OCI-LY3 (cell line): ENCODE data around the gene ZNF682.

ENCODE experiments used
- H2AFZ ChIP-seq: fragments of 200-600, 300-600 bp; shearing (Covaris generic); 2 replicates; pipeline ENCODE4 v1.6.0; 2014; ENCODE audit warnings: antibody characterized with exemption, low read depth, low read length
- H3K27ac ChIP-seq: fragments of 200-600, 300-600 bp; sonication (generic); 2 replicates; pipeline ENCODE4 v1.5.1; 2014; ENCODE audit warnings: mild to moderate bottlenecking, low read length, moderate library complexity, mixed read lengths
- H3K27me3 ChIP-seq: fragments of 200-600, 300-600 bp; sonication (generic); 2 replicates; pipeline ENCODE4 v1.6.1; 2014; ENCODE audit warnings: low read depth, low read length, mixed read lengths
- H3K36me3 ChIP-seq: fragments of 200-600, 300-600 bp; sonication (generic); replicated peaks from 2 replicates; pipeline ENCODE3; 2014; ENCODE audit warnings: low read depth, low read length, mixed read lengths
- H3K4me1 ChIP-seq: fragments of 300-600, 200-600 bp; sonication (generic); 2 replicates; pipeline ENCODE4 v1.6.1; 2014; ENCODE audit warnings: low read length, mixed read lengths
- H3K4me2 ChIP-seq: fragments of 200-600, 300-600 bp; sonication (generic); 2 replicates; pipeline ENCODE4 v1.6.1; 2014; ENCODE audit warnings: low read length, mixed read lengths
- H3K4me3 ChIP-seq: fragments of 300-600, 200-600 bp; sonication (generic); 2 replicates; pipeline ENCODE4 v1.5.1; 2014; ENCODE audit warnings: antibody characterized with exemption, mild to moderate bottlenecking, low read length, moderate library complexity
- H3K79me2 ChIP-seq: fragments of 300-600, 200-600 bp; shearing (Covaris generic); 2 replicates; pipeline ENCODE4 v1.6.1; 2014; ENCODE audit warnings: mild to moderate bottlenecking, low read length, mixed read lengths
- H3K9ac ChIP-seq: fragments of 300-600, 200-600 bp; shearing (Covaris generic); 2 replicates; pipeline ENCODE4 v1.6.0; 2014; ENCODE audit warnings: mild to moderate bottlenecking, low read length, moderate library complexity
- H3K9me3 ChIP-seq: fragments of 200-600, 300-600 bp; shearing (Covaris generic); 2 replicates; pipeline ENCODE4 v1.6.1; 2014; ENCODE audit warnings: low read length, mixed read lengths; ENCODE audit not compliant: insufficient read depth
- H4K20me1 ChIP-seq: fragments of 200-600, 300-600 bp; sonication (generic); 2 replicates; pipeline ENCODE4 v1.6.1; 2016; ENCODE audit warnings: low read length, mixed read lengths; ENCODE audit not compliant: insufficient read depth
- EZH2phosphoT487 ChIP-seq: fragments of 200-600 bp; shearing (Covaris generic); IDR thresholded peaks from 2 replicates; pipeline ENCODE4 v1.6.1; 2018; ENCODE audit warnings: antibody characterized with exemption, mixed run types, low read depth
- TF ChIP-seq, protein P1 (sequence below): fragments of 200-600, 300-600 bp; sonication (generic); IDR thresholded peaks from 2 replicates; pipeline ENCODE4 v1.5.1; 2014; ENCODE audit warnings: antibody characterized with exemption, low read length, low read depth

The ZNF682 gene

GRCh38 chr19:20035935-20036334 lies 3.4 kb downstream of the ZNF682 start:
- H3K4me2 ChIP-seq, result no peak overlapping the region
- no peaks in the 10 kb centered on the region for H3K27me3 ChIP-seq
- no peak overlapping the region for H3K9ac ChIP-seq
- no peaks in the 10 kb centered on the region for H4K20me1 ChIP-seq
- no peak for TF ChIP-seq EZH2phosphoT487
- TF ChIP-seq, protein P1, sequence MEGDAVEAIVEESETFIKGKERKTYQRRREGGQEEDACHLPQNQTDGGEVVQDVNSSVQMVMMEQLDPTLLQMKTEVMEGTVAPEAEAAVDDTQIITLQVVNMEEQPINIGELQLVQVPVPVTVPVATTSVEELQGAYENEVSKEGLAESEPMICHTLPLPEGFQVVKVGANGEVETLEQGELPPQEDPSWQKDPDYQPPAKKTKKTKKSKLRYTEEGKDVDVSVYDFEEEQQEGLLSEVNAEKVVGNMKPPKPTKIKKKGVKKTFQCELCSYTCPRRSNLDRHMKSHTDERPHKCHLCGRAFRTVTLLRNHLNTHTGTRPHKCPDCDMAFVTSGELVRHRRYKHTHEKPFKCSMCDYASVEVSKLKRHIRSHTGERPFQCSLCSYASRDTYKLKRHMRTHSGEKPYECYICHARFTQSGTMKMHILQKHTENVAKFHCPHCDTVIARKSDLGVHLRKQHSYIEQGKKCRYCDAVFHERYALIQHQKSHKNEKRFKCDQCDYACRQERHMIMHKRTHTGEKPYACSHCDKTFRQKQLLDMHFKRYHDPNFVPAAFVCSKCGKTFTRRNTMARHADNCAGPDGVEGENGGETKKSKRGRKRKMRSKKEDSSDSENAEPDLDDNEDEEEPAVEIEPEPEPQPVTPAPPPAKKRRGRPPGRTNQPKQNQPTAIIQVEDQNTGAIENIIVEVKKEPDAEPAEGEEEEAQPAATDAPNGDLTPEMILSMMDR, result no peak
- H3K79me2 ChIP-seq, result peaks cover 34% of the 10 kb centered on the region
- H3K4me3 ChIP-seq, result no peak overlapping the region
- peaks cover 8% of the 10 kb centered on the region; the same call in 1 of the 2 replicates for H3K4me1 ChIP-seq
- no peaks in the 10 kb centered on the region; the same call in 1 of the 2 replicates for H3K9me3 ChIP-seq
- H3K27ac ChIP-seq, result no peak overlapping the region
- peaks cover 35% of the 10 kb centered on the region for H3K36me3 ChIP-seq
- H2AFZ ChIP-seq, result no peak overlapping the region

- Histone ChIP-seq H3K4me2 (no peak overlapping the region), H3K9ac (no peak overlapping the region), H3K9me3 (no peaks in the 10 kb centered on the region), H3K4me3 (no peak overlapping the region), H3K36me3 (peaks cover 62% of the 10 kb centered on the region), H2AFZ (no peak overlapping the region), H3K4me1 (no peaks in the 10 kb centered on the region), H4K20me1 (no peaks in the 10 kb centered on the region), H3K27ac (no peak overlapping the region), H3K79me2 (peaks cover 6% of the 10 kb centered on the region; the same call in 1 of the 2 replicates), H3K27me3 (no peaks in the 10 kb centered on the region)
- TF ChIP-seq, protein P1, result no peak
- TF ChIP-seq EZH2phosphoT487, result no peak
Measured at GRCh38 chr19:20028611-20029010, 10.7 kb downstream of the ZNF682 start.

- H3K4me2 ChIP-seq, result no peak overlapping the region
- no peaks in the 10 kb centered on the region for H4K20me1 ChIP-seq
- no peak overlapping the region for H3K27ac ChIP-seq
- no peaks in the 10 kb centered on the region for H3K4me1 ChIP-seq
- H3K79me2 ChIP-seq, result no peaks in the 10 kb centered on the region
- TF ChIP-seq, protein P1, result no peak
- TF ChIP-seq EZH2phosphoT487, result no peak
- H3K4me3 ChIP-seq, result no peak overlapping the region
- no peaks in the 10 kb centered on the region for H3K27me3 ChIP-seq
- no peak overlapping the region for H3K9ac ChIP-seq
- peaks cover 52% of the 10 kb centered on the region for H3K9me3 ChIP-seq
- H3K36me3 ChIP-seq, result peaks cover 78% of the 10 kb centered on the region
- H2AFZ ChIP-seq, result no peak overlapping the region
Measured at GRCh38 chr19:20005741-20006140, 33.6 kb downstream of the ZNF682 start.

DNA sequence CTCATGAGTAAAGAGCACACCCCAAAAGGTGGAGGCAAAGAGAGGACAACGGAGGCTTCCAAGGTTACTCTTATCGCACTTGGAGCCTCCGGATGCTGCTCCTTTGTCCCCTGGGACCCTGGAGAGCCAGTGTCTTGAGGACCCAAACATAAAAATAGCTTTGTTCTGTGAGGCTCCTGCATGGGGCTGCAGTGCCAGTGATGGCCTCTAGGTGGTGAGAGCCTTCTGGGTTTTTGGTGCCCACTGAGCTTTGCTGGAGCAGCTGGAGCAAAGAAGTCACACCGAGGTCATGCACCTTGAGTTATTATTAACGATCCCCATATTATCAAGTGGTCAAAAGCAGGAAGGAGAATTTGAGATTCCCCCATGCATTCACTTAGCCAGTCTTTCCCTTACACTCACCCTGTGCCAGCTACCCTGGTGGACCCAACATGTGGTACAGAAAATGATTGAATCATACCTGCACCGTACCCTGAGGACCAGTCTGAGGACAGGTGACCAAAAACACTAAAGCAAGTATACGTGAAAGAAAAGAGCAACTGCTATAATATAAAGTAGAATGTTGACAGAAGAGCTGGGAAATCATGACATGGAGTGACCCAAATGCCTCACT lies 41.5 kb downstream of the ZNF682 start:
- Histone ChIP-seq H3K36me3 (peaks cover 39% of the 10 kb centered on the region), H3K9me3 (peaks cover 18% of the 10 kb centered on the region)

More for the DNA sequence above, 41.5 kb downstream of the ZNF682 start:
- Histone ChIP-seq H3K79me2 (no peaks in the 10 kb centered on the region), H3K4me3 (no peak overlapping the region), H4K20me1 (no peaks in the 10 kb centered on the region), H3K9ac (no peak overlapping the region), H3K27ac (no peak overlapping the region), H3K27me3 (no peaks in the 10 kb centered on the region), H3K4me1 (peaks cover 22% of the 10 kb centered on the region), H3K4me2 (no peak overlapping the region), H2AFZ (no peak overlapping the region)
- TF ChIP-seq, protein P1, result peak; percentile 70
- TF ChIP-seq EZH2phosphoT487, result no peak
